Esophagus squamous epithelium (tissue), 5 donors: ENCODE results near the gene FMO1. TPM values are rescaled to one million over a fixed set of nuclear protein-coding genes. Genes with fewer than 3 reads are reported as not detected.

Experiments used
- DNase-seq: peaks from one replicate; lab custom pipeline; 2025; lab: John Stamatoyannopoulos, UW
- H3K27ac ChIP-seq, 4 donors: fragments of 200-600 bp; sonication (generic); one replicate each; pipeline ENCODE4 v1.5.1; 2016 to 2019; ENCODE audit warnings: mild to moderate bottlenecking in 1 of 4
- H3K27me3 ChIP-seq, 4 donors: fragments of 200-600 bp; sonication (generic); 1 replicate in 3 of 4; 2 replicates in 1 of 4; pipeline versions ENCODE4 v1.5.1 to v1.6.0; 2017 to 2021; ENCODE audit warnings: antibody characterized with exemption in 1 of 4
- H3K36me3 ChIP-seq, 3 donors: fragments of 200-600 bp; sonication (generic); one replicate each; pipeline ENCODE4 v1.5.1; 2016 to 2019
- H3K4me1 ChIP-seq, 3 donors: fragments of 200-600 bp; sonication (generic); one replicate each; pipeline ENCODE4 v1.5.1; 2017 to 2019
- H3K4me3 ChIP-seq, 4 donors: fragments of 200-600 bp; sonication (generic); 1 replicate in 3 of 4; 2 replicates in 1 of 4; pipeline ENCODE4 v1.5.1; 2016 to 2019; ENCODE audit warnings: mild to moderate bottlenecking in 2 of 4, moderate library complexity in 1 of 4
- H3K9me3 ChIP-seq, 3 donors: fragments of 200-600 bp; sonication (generic); one replicate each; pipeline ENCODE4 v1.5.1; 2016 to 2019
- POLR2A ChIP-seq, 4 donors: fragments of 450-650 bp; IDR thresholded peaks; one replicate each; pipeline ENCODE4 v1.6.1; 2017; ENCODE audit warnings: antibody characterized with exemption in 4 of 4, mild to moderate bottlenecking in 4 of 4, moderate library complexity in 3 of 4
- WGBS, 2 donors: methylation state at CpG; one replicate each; pipeline ENCODE4 v1.1.5; 2018; 5-methylcytosine and 5-hydroxymethylcytosine counted together
- intact Hi-C: fragments of 100-400 bp; cut with DNase I; formaldehyde crosslinking; loops from one replicate; pipeline ENCODE4 v1.15.0; 2022
- total RNA-seq, 4 donors: library from RNA; depleted of rRNA; stranded (reverse); fragments of >200 nt; gene quantifications; one replicate each; pipeline ENCODE4 v1.1.0, GENCODE V29; 2016
- TF ChIP-seq, protein P1 (sequence below), 6 experiments: fragments of 450-650 bp in 4 of 6; fragments of 200-600 bp in 2 of 6; sonication (generic) in 2 of 6; IDR thresholded peaks; one replicate each; pipeline ENCODE4 v1.5.1; 2016 to 2019; ENCODE audit warnings: antibody characterized with exemption in 6 of 6, mild to moderate bottlenecking in 4 of 6, moderate library complexity in 4 of 6
- donor health status: DM: yes; HTN: yes; CAD: no.

FMO1 gene
- total RNA-seq, 4 donors from 2014 or later = 0.18 to 7.2 (median 2.0) TPM

GRCh38 chr1:171207377-171207776, 40.9 kb upstream of the FMO1 start:
- Histone ChIP-seq H3K4me1 (peaks cover 0 to 11% (median 0%) of the 10 kb centered on the region in 3 donors), H3K9me3 (no peaks in the 10 kb centered on the region), H3K4me3 (no peak overlapping the region), H3K36me3 (peaks cover 0 to 44% (median 0%) of the 10 kb centered on the region in 3 donors), H3K27ac (peak overlapping the region in 1 of 4 donors; percentile 40), H3K27me3 (no peaks in the 10 kb centered on the region)
- 74 to 93% methylated on average over 2 of the region's 2 CpGs for WGBS, 2 donors
- DNase-seq = no peak
- TF ChIP-seq, protein P1, sequence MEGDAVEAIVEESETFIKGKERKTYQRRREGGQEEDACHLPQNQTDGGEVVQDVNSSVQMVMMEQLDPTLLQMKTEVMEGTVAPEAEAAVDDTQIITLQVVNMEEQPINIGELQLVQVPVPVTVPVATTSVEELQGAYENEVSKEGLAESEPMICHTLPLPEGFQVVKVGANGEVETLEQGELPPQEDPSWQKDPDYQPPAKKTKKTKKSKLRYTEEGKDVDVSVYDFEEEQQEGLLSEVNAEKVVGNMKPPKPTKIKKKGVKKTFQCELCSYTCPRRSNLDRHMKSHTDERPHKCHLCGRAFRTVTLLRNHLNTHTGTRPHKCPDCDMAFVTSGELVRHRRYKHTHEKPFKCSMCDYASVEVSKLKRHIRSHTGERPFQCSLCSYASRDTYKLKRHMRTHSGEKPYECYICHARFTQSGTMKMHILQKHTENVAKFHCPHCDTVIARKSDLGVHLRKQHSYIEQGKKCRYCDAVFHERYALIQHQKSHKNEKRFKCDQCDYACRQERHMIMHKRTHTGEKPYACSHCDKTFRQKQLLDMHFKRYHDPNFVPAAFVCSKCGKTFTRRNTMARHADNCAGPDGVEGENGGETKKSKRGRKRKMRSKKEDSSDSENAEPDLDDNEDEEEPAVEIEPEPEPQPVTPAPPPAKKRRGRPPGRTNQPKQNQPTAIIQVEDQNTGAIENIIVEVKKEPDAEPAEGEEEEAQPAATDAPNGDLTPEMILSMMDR (IDR thresholded peaks at IDR 0.05) = no peak
- TF ChIP-seq POLR2A (IDR thresholded peaks at IDR 0.05) = no peak
- intact Hi-C loops = no loop called here

DNA sequence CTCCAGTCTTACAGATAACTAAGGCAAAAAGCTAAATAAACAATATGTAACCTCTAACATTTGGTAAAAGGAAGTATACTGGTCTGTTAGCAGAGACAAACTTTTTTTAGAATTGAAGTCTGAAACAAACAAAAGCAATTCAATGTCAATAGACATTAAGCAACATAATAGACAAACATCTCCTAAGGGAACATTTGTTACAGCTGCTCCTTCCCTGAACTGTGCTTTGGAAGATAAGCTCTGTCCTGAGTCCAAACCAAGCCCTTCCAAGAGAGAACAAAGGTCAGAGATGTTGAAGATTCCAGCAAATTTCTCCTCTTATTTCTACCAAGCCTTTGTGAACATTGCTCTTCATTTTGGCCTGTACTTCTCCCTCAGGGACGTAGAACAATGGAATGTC, 37.9 kb upstream of the FMO1 start:
- no peak for DNase-seq
- 28 to 50% methylated on average over 1 of the region's 1 CpG for WGBS, 2 donors
- Histone ChIP-seq H3K4me3 (no peak overlapping the region), H3K36me3 (peaks cover 0 to 17% (median 0%) of the 10 kb centered on the region in 3 donors), H3K27ac (peak overlapping the region in 2 of 4 donors; percentile 12 to 16), H3K27me3 (no peaks in the 10 kb centered on the region), H3K9me3 (no peaks in the 10 kb centered on the region), H3K4me1 (peaks cover 0 to 11% (median 0%) of the 10 kb centered on the region in 3 donors)
- intact Hi-C loops = no loop called here
- TF ChIP-seq, protein P1 (IDR thresholded peaks at IDR 0.05) = no peak

- DNase-seq = no peak
Observed at GRCh38 chr1:171212607-171213351, 35.5 kb upstream of the FMO1 start.

GRCh38 chr1:171213559-171214454, 34.5 kb upstream of the FMO1 start:
- 73 to 77% methylated on average over 11 to 12 of the region's 12 CpGs for WGBS, 2 donors
- no peak for TF ChIP-seq POLR2A (IDR thresholded peaks at IDR 0.05)
- TF ChIP-seq, protein P1 (IDR thresholded peaks at IDR 0.05) = no peak
- no peaks in the 10 kb centered on the region for H3K27me3 ChIP-seq
- no peak overlapping the region for H3K27ac ChIP-seq
- no peak overlapping the region for H3K4me3 ChIP-seq
- peaks cover 0 to 28% (median 4%) of the 10 kb centered on the region in 3 donors for H3K4me1 ChIP-seq
- H3K9me3 ChIP-seq = peaks cover 0 to 4% (median 0%) of the 10 kb centered on the region in 3 donors
- intact Hi-C loops = no loop called here
- H3K36me3 ChIP-seq = no peaks in the 10 kb centered on the region
- DNase-seq = no peak

More at GRCh38 chr1:171212607-171213351, 35.5 kb upstream of the FMO1 start:
- WGBS, 2 donors = 56 to 64% methylated on average over 3 of the region's 3 CpGs
- Histone ChIP-seq H3K27ac (no peak overlapping the region), H3K4me3 (no peak overlapping the region), H3K27me3 (no peaks in the 10 kb centered on the region), H3K4me1 (peaks cover 0 to 18% (median 0%) of the 10 kb centered on the region in 3 donors), H3K36me3 (no peaks in the 10 kb centered on the region), H3K9me3 (no peaks in the 10 kb centered on the region)
- TF ChIP-seq, protein P1 (IDR thresholded peaks at IDR 0.05) = no peak
- TF ChIP-seq POLR2A (IDR thresholded peaks at IDR 0.05) = no peak
- intact Hi-C loops = no loop called here
